Fibroblast of villous mesenchyme (primary cell): ENCODE results near the gene AKR1C3. TPM values are rescaled to one million over a fixed set of nuclear protein-coding genes. Genes with fewer than 3 reads are reported as not detected.

ENCODE experiments used
- DNase-seq: peaks from one replicate; pipeline ENCODE4 v3.0.0-alpha.2; 2010; ENCODE audit warnings: low read depth
- H3K4me3 ChIP-seq: 2 replicates; pipeline ENCODE4 v1.5.1; 2011; ENCODE audit warnings: low read depth, mild to moderate bottlenecking, low read length
- CTCF ChIP-seq: IDR thresholded peaks from 2 replicates; pipeline ENCODE4 v1.5.1; 2012; ENCODE audit warnings: low read depth, mild to moderate bottlenecking, low read length; ENCODE audit not compliant: insufficient read depth
- small RNA-seq: library from RNA; depleted of rRNA; stranded (forward); fragments of <200 nt; gene quantifications from one replicate; pipeline ENCODE3, GENCODE V24; 2012
- total RNA-seq: library from RNA; depleted of rRNA; stranded (reverse); fragments of >200 nt; gene quantifications from 2 replicates; pipeline ENCODE4 v1.2.3, GENCODE V29; 2012

The AKR1C3 gene
- total RNA-seq, 1 donor = 16.4 TPM

GRCh38 chr10:5146920-5147254, 52.7 kb downstream of the AKR1C3 start:
- no peak for TF ChIP-seq CTCF
- no peak for DNase-seq
- H3K4me3 ChIP-seq = no peak overlapping the region

GRCh38 chr10:5147255-5147980, 53.2 kb downstream of the AKR1C3 start:
- H3K4me3 ChIP-seq = no peak overlapping the region
- no peak for TF ChIP-seq CTCF
- DNase-seq = no peak

- DNase-seq = no peak
- no peak overlapping the region for H3K4me3 ChIP-seq
- no peak for TF ChIP-seq CTCF
Observed at GRCh38 chr10:5147981-5148677, 53.9 kb downstream of the AKR1C3 start.

- no peak overlapping the region for H3K4me3 ChIP-seq
- no peak for DNase-seq
- no peak for TF ChIP-seq CTCF
Observed at GRCh38 chr10:5148678-5149032, 54.4 kb downstream of the AKR1C3 start.

GRCh38 chr10:5151076-5151475, 56.9 kb downstream of the AKR1C3 start:
- no peak for TF ChIP-seq CTCF
- no peak overlapping the region for H3K4me3 ChIP-seq
- DNase-seq = no peak

- no peak for DNase-seq
- H3K4me3 ChIP-seq = no peak overlapping the region
- TF ChIP-seq CTCF = no peak
Observed at GRCh38 chr10:5155951-5156350, 61.7 kb downstream of the AKR1C3 start.

Small RNA genes within 50 kb of the gene (small RNA-seq; reads per million reads assigned to genes)
- not detected for gene RF00096

Other genes starting within 250 kb of the AKR1C3 start
- gene AKR1C1, start 131.0 kb upstream of the AKR1C3 start, total RNA-seq = 6.0 and 8.4 TPM in 2 replicates
- 1.6 and 5.2 TPM in 2 replicates for gene AKR1C2, start 90.6 kb upstream of the AKR1C3 start, total RNA-seq
- gene AKR1C8, start 90.7 kb downstream of the AKR1C3 start, total RNA-seq = not detected in 2 replicates
- gene AKR1C4, start 102.4 kb downstream of the AKR1C3 start, total RNA-seq = not detected in 2 replicates